Activated CD8-positive, alpha-beta memory T cell treated with anti-CD3 and anti-CD28 coated beads, Interleukin-2, amount 50 U/mL, for 4 hours (primary cell): ENCODE measurements around the gene TMEM145.
"Not testable (repeated sequence)": the region's sequence is repeated elsewhere in the genome, so short reads cannot be mapped to it uniquely, and the experiment has no call there.

ENCODE experiments used
- DNase-seq: peaks from one replicate; pipeline ENCODE4 v3.0.0-alpha.2; 2020

The TMEM145 gene

GRCh38 chr19:42313096-42313839, at the start of gene TMEM145:
TMEM145 (plus strand) TSS chr19:42313309; CDS start chr19:42313377, 68 bp downstream.
- DNase-seq: no peak

DNA sequence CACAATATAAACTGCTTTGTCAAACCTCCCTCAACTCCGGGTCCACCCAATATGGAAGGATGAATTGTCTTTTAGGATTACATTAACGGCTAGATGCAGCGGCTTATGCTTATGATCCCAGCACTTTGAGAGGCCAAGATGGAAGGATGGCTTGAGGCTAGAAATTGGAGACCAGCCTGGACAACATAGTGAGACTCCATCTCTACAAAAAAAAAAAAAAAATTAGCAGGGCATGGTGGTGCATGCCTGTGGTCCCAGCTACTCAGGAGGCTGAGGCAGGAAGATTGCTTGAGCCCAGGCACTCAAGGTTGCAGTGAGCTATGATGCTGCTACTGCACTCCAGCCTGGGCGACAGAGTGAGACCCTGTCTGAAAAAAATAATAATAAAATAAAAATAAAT, 47.0 kb upstream of the TMEM145 start:
- not testable (repeated sequence) for DNase-seq

- DNase-seq: not testable (repeated sequence)
Measured at GRCh38 chr19:42266928-42267603, 46.0 kb upstream of the TMEM145 start.

DNA sequence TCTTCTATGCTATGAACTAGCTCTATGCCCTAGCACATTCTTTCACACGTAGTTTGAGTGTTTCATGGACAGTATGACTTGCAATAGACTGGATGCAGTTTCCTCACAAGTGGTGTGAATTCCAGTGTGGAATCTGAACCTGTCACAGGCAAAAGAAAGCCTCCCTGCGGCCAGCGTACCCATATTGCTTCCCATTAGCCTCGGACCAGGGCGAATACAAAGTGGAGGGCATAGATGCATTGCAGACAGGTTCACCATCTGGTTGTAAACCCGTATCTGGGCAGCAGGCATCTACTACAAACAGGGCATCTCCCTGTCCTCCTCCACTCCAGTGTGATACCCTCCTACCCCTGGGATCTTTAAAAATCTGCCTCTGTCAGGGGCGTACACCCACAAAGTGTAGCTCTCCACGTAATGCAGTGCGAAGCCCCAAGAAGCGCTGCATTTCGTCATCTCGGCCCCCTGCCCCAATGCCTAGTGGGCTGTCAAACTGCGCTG, 45.4 kb upstream of the TMEM145 start:
- DNase-seq: no peak

- DNase-seq: peak; percentile 96
Measured at GRCh38 chr19:42268142-42268703, 44.9 kb upstream of the TMEM145 start.

- peak; percentile 99 for DNase-seq
Measured at GRCh38 chr19:42268704-42269477, 44.2 kb upstream of the TMEM145 start, which contains the start of gene CIC. CIC (plus strand) TSS chr19:42269252; CDS start chr19:42271784, 2,532 bp downstream.

GRCh38 chr19:42269478-42270345, 43.4 kb upstream of the TMEM145 start:
- peak; percentile 18 for DNase-seq

DNA sequence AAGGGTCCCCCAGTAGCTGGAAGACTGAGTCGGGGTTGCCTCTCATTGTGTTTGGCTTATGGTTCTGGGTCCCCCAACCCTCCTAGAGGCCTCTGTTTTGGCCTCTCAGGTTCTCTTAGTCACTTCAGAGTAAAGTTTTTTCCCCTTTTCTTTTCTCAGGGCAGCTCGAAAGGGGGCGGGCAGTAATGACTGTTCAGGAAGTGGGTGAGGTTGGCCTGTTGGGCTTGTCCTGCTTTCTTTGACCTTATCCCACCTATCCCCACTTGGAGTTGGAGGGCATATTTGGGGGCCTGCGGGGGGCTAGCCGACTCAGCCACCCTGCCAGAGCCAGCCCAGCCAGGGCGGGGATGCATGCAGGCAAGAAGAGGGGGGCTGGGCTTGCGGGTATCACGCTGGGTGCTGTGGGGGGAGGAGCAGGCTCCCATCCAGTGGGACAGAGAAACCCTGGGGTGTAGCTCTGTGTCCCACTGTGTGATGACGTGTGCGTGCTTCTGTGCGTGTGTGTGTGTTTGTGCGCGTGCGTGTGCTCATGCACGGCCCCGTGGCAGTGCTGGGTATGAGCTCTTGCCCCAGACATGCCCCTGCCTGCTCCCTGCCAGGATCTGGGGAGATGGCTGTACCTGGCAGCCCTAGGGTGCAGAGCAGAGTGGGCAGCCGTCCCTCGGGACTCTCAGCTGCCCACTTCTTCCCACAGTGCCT, 42.6 kb upstream of the TMEM145 start:
- peak; percentile 50 for DNase-seq

DNA sequence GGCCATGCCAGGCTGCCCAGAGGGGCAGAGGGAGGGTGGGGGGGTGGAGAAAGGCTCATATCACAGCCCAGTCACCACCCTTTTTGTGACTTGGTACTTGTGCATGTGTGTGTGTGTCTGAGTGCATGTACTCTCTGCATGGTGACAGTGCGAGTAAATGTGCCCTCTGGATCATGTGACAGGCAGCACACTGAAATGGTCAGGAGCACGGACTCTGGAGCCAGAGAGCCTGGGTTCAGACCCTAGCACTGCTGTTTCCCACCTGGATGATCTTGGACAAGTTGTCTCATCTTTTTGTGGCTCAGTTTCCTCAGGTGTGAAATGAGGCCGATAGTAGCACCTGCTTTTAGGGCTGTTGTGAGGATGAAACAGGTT, 42.1 kb upstream of the TMEM145 start:
- no peak for DNase-seq

- peak; percentile 15 for DNase-seq
Measured at GRCh38 chr19:42271861-42272534, 41.1 kb upstream of the TMEM145 start.

DNA sequence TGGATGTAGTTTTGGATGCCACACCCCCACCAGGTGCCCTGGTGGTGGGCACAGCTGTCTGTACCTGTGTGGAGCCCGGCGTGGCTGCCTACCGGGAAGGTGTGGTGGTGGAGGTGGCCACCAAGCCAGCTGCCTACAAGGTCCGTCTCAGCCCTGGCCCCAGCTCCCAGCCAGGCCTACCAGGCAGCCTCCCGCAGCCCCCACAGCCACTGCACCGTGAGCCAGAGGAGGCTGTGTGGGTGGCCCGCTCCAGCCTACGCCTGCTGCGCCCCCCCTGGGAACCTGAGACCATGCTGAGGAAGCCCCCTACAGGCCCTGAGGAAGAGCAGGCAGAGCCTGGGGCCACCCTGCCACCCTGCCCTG, 40.6 kb upstream of the TMEM145 start:
- DNase-seq: no peak

DNA sequence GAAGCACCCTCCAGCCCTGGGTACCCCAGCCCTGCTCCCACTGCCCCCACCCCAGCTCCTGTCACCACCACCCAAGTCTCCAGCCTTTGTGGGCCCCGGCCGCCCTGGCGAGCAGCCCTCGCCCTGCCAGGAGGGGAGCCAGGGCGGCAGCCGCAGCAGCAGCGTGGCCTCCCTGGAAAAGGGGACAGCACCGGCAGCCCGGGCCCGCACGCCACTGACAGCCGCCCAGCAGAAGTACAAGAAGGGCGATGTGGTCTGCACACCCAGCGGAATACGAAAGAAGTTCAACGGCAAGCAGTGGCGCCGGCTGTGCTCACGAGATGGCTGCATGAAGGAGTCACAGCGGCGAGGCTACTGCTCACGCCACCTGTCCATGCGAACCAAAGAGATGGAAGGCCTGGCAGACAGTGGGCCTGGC, 40.1 kb upstream of the TMEM145 start:
- DNase-seq: peak; percentile 14

DNA sequence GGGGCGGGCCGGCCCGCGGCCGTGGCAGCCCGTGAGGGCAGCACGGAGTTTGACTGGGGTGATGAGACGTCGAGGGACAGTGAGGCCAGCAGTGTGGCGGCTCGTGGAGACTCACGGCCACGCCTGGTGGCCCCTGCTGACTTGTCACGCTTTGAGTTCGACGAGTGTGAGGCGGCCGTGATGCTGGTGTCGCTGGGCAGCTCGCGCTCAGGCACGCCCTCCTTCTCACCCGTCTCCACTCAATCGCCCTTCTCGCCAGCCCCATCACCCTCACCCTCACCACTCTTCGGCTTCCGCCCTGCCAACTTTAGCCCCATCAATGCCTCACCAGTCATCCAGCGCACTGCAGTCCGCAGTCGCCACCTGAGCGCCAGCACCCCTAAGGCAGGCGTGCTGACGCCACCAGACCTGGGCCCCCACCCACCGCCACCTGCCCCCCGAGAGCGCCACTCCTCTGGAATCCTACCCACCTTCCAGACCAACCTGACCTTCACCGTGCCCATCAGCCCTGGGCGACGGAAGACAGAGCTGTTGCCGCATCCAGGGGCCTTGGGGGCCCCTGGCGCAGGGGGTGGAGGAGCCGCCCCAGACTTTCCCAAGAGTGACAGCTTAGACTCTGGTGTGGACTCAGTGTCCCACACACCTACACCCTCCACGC, 39.6 kb upstream of the TMEM145 start:
- no peak for DNase-seq

GRCh38 chr19:42274065-42274682, 38.9 kb upstream of the TMEM145 start:
- no peak for DNase-seq

- no peak for DNase-seq
Measured at GRCh38 chr19:42275103-42275502, 38.0 kb upstream of the TMEM145 start.

- no peak for DNase-seq
Measured at GRCh38 chr19:42275517-42275916, 37.6 kb upstream of the TMEM145 start.

DNA sequence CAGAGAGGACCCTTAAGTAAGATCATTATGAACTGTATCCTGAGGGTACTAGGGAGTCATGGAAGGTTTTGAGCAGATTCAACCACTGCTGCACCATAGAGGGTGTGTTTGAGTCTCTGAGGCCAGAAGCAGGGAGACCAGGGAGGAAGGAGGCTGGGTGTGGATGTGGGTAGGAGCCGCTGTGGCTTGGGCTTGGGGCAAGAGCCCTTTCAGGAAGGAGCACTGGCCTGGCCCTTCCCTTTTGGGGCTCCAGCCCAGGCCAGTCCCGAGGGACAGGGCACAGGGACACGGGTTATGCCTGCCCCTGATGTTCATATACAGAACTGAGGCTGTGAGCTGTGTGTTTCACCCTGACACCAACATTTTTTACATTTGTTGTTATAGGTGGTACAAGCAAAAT, 36.8 kb upstream of the TMEM145 start:
- no peak for DNase-seq

DNA sequence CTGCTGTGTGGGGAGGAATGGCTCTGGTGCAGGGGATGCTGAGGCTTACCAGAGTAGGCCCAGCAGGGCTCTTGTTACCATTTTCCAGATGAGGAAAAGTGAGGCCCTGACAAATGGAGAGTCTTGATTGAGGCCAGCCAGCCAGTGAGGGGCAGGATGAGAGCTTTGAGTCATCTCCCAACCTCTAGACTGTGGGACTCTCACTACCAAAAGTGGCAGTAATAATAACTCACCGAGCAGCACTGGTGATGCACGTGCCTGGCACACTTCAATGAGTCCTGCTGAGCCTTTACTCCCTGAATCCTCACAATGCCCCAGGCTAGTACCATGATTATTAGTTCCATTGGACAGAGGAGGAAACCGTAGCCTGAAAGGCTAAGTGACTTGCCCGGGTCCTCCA, 36.3 kb upstream of the TMEM145 start:
- DNase-seq: no peak

- no peak for DNase-seq
Measured at GRCh38 chr19:42277821-42278451, 35.2 kb upstream of the TMEM145 start.
